EL (cell line): ENCODE measurements around the gene ACIN1.
"Not testable (repeated sequence)": the region's sequence is repeated elsewhere in the genome, so short reads cannot be mapped to it uniquely, and the experiment has no call there.

Source experiments
- DNase-seq: peaks from one replicate; pipeline ENCODE4 v3.0.0-alpha.2; 2016

Gene ACIN1

DNA sequence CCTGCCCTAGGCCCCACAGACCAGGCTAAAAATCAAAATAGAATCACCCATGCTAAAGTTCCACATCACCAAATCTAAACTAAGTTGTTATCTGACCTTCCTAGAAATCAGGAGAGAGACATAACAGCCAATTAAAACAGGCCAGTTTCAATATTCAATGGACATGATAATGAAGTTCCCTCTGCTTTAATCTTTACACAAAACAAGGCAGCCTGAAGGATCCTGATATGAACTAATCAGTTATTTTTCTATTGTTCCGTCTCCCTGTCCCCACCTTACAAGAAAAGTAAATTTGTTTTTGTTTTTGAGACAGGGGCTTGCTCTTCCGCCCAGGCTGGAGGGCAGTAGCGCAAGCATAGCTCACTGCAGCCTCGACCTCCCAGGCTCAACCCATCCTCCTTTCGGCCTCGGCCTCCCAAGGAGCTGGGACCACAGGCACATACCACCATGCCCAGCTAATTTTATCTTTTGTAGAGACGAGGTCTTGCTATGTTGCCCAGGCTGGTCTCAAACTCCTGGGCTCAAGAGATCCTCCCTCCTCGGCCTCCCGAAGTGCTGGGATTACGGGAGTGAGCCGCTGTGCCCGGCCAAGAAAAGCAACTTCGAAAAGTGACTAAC lies 29.5 kb upstream of the ACIN1 start:
- no peak for DNase-seq

DNA sequence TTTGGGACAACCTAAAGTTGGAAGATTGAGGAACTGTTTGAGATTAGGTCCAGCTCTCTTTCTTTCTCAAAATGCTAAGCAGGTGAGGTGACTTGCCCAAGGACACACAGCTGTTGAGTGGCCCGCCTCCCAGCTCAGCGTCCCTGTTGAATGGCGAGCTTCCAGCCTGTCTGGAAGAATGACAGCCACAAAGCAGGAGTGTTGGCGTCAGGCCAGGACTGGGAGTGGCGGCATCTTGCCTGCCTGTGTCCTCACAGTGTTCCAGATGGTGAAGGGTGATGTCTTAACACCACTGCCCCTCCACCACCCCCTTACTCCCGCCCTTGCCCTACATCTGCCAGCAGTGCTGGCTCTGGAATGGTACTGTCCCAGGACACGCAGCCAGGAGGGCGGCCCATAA lies 28.5 kb upstream of the ACIN1 start:
- no peak for DNase-seq

DNA sequence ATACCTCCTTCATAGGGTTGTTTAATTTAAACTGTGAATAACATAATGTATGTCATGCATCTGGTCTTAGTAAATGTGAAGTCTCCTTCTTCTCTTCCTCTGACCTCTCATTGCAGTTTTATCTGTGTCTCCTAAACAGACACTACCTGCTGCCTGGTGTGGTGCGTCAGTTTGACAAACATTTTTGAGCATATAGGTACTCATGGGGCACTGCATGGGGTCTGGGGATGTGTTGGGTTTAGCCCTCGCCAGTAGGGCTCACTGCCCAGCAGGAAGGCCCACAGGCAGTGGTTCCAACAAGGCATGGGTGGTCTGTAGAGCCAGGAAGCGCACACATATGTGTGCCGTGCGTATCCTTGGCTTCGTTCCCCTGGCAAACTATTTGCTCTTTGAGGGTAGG lies 27.1 kb upstream of the ACIN1 start:
- no peak for DNase-seq

DNA sequence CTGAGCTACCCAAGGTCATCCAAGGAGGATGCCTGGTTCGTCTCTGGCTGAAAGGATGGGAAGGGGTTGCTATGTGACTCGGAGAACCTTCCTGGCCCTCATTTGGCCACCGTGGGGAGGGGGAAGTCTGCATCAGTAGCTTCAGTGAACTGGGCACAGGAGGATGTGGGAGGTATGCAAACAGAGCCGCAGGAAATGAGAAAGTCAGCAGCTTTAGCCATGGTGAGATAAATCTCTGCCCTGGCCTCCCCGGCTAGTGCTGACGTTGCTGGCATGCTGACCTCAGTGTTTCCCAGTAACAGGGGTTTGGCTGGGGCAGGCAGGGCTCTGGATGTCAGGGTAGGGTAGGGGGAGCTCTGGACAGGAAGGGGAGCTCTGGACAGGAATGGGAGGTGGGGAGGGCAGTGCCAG lies 26.4 kb upstream of the ACIN1 start:
- DNase-seq, result peak; percentile 50

DNA sequence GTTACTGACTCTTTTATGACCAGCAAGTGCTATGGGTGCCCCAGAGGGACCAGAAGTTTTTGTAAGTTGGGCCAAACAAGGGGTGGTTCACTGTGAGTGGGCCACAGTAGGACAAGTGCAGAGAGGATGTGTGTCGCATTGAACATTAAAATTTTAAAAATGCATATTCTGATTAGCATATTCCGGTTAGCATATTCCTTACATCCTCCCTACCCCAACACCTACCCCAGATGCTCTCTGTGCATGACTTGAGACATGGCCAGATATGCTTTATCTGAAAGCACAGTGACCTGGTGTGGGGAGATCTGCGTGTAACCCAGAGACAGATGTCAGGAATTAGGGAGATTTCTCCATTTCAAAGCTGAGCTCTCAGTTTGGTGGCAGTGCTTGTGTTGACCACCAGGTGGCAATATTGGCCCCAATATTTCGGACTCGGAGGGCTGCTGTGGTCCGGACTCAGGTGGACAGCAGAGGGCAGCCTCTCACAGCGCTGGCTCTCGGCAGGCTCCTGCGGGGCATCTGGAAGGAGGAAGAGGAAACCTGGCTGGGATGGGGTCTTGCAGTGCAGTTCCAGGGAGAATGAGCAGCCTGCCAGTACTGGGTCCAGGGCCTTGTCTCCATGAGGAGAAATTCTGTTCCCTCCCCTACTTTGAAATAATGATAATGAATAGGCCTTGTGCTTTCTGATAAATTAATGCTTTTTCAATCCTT lies 25.8 kb upstream of the ACIN1 start:
- peak; percentile 87 for DNase-seq

DNA sequence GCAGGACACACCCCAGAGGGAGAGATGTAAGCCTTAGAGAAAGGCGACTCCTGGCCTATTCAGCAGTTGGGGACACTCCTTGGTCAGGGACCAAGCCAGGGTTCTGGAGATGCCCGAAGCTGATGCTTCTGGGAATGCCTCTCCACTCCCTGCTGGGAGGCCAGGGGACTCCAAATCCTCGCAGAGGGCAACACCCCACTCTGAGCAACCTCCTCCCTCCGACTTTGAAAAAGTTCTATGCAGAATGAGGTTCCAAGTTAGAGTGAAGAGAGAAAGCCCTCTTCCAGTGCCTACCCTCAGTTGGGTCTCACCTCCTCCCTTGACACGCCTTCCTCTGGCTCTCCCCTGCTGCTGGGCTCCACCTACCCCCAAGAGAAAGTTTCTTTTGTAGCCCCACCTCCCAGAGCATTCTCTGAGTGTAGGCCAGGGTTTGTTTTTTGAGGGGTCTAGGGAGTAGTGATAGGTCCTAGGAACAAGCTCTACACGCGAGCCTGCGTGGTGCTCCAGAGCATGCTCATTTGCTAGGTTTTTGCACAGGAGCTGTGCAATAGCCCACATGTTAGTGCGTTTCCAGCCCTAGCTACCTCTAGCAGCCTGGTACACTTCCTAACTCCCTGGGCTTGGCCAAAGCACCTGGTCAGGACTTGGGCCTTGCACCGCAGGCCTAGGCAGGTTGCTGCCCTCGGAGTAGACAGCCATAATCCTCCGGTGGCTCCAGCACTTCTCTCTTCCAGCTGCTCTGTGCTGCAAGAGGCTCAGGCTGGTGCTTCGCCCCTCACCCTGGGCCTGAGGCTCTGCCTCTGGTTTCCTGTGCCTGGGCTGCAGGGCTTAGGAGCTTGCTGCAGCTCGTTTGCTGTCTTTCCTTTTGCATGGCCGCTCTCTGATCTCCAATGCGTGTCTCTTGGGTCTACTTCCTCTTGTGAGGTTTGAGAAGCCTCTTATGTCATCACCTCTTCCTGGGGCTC lies 24.7 kb upstream of the ACIN1 start:
- DNase-seq, result no peak

DNA sequence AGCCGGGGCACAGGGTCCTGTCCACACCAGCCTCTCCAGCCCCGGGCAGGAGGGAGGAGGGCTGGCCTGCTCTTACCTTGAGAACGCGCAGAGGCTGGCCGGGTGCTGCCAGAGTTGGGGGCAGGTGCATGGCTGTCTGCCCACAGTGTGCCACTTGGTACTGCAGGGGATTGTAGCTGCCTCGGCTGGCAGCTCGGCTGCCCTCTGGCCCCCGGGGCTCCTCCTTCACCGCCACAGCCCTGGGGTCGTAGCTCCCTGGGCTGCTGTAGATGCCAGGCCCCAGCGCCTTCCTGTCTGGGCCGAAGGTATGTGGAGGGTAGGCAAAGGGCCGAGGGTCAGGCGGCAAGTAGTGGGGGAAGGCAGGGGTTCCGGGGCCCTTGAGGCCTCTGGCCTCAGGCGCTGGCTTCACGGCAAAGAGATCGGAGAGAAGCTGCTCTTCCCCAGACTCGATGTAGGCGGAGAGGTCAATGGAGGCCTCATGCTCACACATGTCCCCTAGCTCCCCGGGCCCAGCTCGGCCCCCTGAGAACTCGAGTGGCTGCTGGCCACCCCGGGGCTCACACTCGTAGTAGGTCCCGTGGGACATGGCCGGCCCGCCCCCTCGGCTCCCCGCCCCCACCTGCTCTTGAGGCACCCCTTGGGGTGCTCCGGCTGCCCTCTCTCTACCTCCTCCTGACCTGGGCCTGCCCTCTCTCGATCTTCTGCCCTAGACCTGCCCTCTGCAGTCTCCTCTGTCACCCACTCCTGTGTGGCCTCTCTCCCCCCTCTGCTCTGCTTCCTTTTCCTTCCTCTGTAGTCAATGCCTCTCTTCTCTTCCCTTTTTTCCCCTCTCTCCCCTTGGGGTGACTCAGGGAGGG lies 23.8 kb upstream of the ACIN1 start, which contains the start of gene CEBPE:
CEBPE (minus strand) TSS at position 750 of the 857 bp plus-strand sequence; CDS start at position 586, 164 bp downstream.
- DNase-seq, result no peak

DNA sequence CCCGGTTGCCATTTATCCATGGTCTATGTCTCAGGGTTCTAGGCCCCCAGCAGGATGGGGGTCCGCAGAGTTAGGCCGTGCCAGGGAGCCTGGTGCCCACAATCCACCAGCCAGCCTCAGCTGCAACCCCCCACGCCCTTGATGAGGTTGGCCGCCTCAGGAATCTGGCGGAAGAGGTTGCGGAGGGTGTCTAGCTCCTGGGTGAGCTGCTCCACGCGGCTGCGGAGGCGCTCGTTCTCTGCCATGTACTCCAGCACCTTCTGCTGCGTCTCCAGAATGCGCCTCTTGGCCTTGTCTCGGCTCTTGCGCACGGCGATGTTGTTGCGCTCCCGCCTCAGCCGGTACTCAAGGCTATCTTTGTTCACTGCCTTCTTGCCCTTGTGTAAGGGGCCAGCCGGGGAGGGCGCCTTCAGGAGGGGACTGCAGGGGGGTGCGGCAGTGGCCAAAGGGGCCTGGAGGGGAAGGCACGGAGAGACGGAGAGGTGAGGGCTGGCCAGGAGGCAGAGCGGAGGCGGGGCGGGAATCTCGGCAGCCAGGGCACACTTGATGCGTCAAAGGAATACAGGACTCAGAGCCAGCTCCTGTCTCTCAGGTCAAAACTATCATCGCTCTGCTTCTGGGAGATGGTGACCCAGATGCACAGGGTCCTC lies 22.6 kb upstream of the ACIN1 start:
- no peak for DNase-seq

DNA sequence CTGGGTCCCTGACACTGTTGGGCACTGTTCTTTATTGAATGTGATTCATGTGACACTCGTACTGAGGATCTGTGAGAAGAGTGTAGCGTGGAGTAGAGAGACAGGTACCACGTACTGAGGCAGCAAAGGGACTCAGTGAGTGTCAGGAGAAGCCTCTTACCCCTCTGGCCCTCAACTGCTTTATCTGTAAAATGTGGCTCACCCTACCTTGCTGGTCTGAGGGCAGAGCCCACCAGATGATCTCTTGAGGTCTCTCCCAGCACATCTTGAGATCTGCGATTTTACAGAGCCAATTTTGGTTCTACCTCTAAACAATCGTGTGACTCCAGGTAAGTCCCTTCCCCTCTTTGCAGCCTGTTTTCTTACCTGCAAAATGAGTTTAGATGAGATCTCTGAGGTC lies 21.0 kb upstream of the ACIN1 start:
- no peak for DNase-seq

DNA sequence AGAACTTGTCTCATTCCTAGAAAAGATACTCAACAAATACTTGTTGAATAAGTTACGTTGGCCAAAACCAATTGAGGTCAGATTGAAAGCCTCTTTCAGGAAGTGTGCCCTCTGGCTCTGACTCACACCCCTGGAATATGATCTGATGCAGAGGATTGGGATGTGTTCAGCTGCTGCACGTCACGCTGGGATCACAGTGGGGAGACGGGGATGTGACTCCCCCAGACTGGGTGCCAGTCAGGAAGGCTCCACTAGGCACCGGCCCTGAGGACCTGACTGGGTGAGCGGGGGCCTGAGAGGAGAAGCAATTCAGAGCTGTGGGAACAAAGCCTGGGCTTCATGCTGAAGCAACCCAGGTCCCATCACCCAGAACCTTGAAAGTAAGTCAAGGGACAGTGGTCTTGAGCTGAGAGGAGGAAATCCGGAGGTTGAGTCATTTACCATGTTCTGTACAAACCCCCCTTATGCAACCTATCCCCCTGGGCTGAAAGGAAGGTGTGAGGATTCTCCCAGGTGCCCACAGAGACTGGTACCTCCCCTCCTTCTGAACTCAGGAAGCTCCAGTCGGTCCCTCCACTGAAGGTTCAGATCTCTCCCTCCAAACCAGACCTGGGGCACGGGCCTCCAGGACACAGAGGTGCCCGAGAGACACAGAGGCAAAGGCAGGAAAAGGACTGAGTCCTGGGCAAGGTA lies 20.2 kb upstream of the ACIN1 start:
- peak; percentile 99 for DNase-seq

DNA sequence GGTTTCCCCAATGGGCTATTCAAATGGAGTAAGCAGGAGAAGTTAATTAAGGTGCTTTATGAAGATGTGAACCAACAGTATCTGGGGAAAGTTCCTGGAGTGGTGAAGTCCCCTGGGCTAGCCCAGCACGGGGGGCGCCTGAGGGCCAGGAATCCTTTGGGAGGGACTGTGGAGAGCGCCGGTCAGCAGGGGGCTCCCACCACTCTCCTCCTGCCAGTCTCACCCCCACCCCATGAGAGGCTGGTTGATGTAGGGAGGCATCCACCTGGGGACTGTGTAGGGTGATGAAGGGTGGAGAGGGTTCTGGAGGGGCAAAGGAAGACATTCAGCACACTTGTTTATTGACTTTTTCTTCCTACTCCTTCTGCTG lies 19.7 kb upstream of the ACIN1 start:
- DNase-seq, result no peak

DNA sequence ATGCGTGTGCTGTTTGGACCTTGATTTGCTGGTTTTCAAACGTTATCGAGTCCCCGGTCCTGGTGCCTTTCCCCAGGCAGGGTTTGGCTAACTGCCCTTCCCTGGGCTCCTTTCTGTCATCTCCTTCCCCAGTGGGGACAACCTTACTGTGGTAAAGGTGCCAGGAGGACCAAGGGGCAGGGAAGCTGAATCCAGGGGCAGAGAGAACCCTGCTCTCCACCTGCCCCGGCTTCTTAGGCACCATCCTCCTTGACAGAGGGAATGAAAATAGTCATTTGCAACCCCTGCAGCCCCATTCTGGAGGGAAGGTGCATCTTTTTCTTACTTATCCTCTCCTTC lies 19.2 kb upstream of the ACIN1 start:
- DNase-seq, result no peak

DNA sequence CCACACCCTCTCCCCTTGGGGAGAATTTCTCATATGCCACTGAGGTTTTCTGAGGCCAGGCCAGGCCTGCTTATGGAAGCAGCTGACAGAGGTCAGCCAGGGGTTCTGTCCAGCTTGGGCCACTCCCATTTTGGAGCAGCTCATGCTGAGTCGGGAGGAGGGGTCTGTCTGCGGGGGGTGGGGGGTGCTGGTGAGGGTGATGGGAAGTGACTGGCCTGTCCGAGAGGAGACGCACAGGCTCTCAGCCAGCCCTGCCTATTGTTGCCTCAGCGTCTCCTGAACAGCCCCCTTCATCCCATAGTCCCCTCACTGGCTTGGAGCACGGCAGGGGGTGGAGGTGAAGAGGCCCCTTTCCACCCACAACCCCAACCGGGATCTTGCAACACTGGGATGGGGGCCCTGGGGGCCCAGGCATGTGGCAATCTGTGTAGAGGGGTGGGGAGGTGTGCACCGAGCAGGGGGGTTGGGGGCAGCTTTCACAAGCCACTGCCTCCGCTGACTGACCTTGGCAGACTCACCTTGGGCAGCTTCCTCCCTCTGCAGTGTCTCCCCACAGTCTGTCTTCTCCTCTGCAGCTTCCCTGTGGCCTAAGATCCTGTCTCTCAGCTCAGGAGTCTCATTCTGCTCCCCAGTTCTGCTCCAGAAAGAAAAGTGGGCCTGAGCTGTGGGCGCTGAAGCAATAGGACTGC lies 18.6 kb upstream of the ACIN1 start:
- DNase-seq, result no peak

DNA sequence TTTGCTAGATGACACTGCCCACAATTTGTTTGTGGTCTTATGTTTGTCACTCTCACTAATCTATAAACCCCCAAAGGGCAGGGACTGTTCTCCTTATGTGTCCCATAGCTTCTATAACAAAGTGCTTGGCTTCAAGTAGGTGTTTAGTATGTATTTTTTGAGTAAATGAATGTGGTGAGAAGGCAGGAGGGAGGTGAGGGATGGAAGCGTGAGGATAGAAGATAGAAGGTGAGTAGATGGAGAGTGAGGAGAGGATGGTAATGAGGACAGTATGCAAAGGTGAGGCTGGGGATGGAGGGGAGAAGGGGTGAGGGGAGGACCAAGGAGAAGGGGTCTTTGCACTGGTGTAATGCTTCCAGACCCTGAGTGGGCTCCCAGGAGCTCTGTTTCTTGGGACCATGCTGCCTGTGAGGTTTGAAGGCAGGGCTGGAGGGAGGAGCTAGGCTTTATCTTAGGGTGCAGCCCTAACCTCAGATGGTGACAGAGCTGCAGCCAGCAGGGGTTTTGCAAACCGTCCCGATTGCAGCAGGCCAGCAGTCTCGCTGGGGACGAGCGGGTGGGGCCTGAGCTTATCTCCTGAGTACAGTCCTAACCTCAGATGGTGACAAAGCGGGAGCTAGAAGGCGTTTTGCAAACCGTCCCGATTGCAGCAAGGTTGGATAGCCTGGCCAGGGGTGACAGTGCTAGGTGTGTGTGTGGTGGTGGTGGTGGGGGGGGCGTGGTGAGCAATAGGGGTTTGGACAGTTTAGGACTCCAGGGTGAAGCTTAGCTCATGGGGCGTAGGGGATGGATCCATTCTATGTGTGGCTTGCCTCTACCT lies 17.6 kb upstream of the ACIN1 start:
- DNase-seq, result no peak

DNA sequence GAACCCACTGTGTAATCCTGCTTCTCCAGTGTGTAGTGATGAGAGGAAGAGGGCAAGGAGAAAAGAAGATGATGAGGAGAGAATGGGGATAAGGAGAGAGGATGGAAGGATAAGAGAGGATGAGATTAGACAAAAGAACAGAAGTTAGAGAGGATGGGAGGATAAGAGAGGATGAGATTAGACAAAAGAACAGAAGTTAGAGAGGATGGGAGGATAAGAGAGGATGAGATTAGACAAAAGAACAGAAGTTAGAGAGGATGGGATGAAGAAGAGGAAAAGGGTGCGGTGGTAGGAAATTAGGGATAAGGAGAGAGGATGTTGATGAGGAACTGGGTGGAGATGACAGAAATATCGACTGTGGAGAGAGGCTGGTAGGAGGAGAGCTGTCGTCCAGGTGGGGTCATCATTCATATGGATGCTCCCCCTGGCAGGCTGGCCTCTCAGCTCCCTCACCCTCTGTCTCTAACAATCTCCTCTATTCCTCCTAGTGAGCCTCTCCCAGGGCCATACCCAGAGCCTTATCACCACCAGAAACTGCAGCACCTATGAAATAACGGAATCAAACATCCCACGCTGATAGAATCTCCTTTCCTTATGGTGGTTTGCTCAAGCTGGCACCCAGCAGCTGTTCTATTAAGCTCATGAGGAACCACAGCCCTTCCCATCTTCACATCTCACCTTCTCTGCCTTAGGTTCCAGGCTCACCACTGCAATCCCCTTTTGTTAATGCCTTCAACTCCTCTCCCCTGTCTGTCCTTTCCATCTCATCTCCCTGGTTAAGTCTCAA lies 15.8 kb upstream of the ACIN1 start:
- DNase-seq, result no peak

DNA sequence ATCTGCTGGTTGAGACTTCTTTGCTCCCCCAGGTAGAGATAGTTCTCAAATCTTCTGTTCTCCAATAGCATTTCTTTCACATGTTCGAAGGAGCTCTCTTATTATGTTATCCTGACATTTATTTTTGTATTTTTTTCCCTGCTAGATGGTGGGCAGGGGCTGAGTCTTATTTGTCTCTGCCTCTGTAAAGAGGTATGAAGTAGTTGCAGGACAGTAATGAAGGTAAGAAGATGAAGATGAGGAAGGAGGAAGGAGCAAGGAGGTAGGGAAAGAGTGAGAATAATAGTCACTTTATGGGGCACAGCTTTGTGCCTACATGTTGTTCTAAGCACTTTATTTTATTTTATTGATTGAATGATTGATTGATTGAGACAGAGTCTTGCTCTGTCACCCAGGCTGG lies 14.8 kb upstream of the ACIN1 start:
- DNase-seq, result no peak

DNA sequence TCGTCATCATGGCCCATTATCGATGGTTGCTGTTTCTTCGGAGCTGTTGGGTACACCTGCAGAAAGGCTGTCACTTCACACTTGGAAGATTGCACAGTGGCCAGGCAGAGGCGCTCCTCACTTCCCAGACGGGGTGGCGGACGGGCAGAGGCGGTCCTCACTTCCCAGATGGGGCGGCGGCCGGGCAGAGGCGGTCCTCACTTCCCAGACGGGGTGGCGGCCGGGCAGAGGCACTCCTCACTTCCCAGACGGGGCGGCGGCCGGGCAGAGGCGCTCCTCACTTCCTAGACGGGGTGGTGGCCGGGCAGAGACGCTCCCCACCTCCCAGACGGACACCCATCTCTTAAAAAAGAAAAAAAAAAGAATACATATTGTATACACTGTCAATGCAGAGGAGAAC lies 13.2 kb upstream of the ACIN1 start:
- not testable (repeated sequence) for DNase-seq

DNA sequence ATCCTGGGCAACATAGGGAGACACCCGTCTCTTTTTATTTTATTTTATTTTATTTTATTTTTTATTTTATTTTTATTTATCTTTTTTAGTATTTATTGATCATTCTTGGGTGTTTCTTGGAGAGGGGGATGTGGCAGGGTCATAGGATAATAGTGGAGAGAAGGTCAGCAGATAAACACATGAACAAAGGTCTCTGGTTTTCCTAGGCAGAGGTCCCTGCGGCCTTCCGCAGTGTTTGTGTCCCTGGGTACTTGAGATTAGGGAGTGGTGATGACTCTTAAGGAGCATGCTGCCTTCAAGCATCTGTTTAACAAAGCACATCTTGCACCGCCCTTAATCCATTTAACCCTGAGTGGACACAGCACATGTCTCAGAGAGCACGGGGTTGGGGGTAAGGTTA lies 12.7 kb upstream of the ACIN1 start:
- not testable (repeated sequence) for DNase-seq

DNA sequence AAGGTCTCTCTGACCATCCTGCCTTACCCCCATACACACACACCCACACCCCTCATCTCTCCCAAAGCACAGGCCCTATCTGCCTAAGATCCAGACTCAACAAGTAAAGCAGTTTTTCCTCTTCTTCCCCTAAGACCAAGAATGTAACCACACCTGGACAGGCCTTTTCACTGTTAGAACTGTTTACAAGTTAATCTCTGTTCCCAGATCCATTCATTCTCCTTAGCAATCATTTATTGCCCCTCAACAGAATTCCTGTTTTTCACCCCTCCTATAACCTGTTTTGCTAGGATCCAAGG lies 11.8 kb upstream of the ACIN1 start:
- DNase-seq, result no peak
